Small intestine (tissue), 7 donors: Measurements from ENCODE around the gene OXCT1. TPM values are rescaled to one million over a fixed set of nuclear protein-coding genes. Genes with fewer than 3 reads are reported as not detected.
"Not testable (repeated sequence)": the region's sequence is repeated elsewhere in the genome, so short reads cannot be mapped to it uniquely, and the experiment has no call there.

Experiments
- DNase-seq, 2 donors: peaks; one replicate each; pipeline versions ENCODE4 v3.0.0 to v3.0.0-alpha.2; 2013
- FAIRE-seq: peaks from 2 replicates; lab custom pipeline; 2012; peaks lifted over from hg19 to GRCh38; lab: Jason Lieb, UNC
- H3K27ac ChIP-seq, 3 donors: one replicate each; pipeline ENCODE4 v1.5.1; 2013; ENCODE audit warnings: low read length in 2 of 3, mild to moderate bottlenecking in 2 of 3, control low read depth in 1 of 3, inconsistent platforms in 1 of 3, low read depth in 1 of 3, moderate library complexity in 1 of 3
- H3K27me3 ChIP-seq, 3 donors: one replicate each; pipeline ENCODE4 v1.6.1; 2013; ENCODE audit warnings: low read length in 3 of 3, inconsistent platforms in 1 of 3; ENCODE audit not compliant: control insufficient read depth in 3 of 3, insufficient read depth in 3 of 3
- H3K36me3 ChIP-seq, 3 donors: one replicate each; pipeline ENCODE4 v1.6.1; 2013; ENCODE audit warnings: low read length in 3 of 3, inconsistent platforms in 1 of 3, low read depth in 1 of 3, mild to moderate bottlenecking in 1 of 3, moderate library complexity in 1 of 3; ENCODE audit not compliant: control insufficient read depth in 3 of 3, insufficient read depth in 2 of 3
- H3K4me1 ChIP-seq, 3 donors: one replicate each; pipeline ENCODE4 v1.6.1; 2013; ENCODE audit warnings: low read length in 2 of 3, inconsistent platforms in 1 of 3, low read depth in 1 of 3, mild to moderate bottlenecking in 1 of 3, moderate library complexity in 1 of 3; ENCODE audit not compliant: control insufficient read depth in 3 of 3, insufficient read depth in 2 of 3
- H3K4me3 ChIP-seq, 3 donors: one replicate each; pipeline ENCODE4 v1.5.1; 2013; ENCODE audit warnings: low read length in 3 of 3, control low read depth in 1 of 3, inconsistent platforms in 1 of 3, low read depth in 1 of 3, mild to moderate bottlenecking in 1 of 3, moderate library complexity in 1 of 3
- H3K9me3 ChIP-seq, 2 donors: one replicate each; pipeline ENCODE4 v1.6.1; 2013; ENCODE audit warnings: low read depth in 1 of 2, low read length in 1 of 2; ENCODE audit not compliant: control insufficient read depth in 2 of 2, insufficient read depth in 1 of 2
- WGBS, 3 donors: extraction: QIAGEN DNeasy Blood & Tissue Kit; methylation state at CpG; one replicate each; pipeline ENCODE4 v1.1.7; 2013; 5-methylcytosine and 5-hydroxymethylcytosine counted together
- polyA plus RNA-seq, 4 donors: library from polyadenylated mRNA; stranded (reverse) in 3 of 4; unstranded in 1 of 4; fragments of 200-250 nt in 3 of 4; fragments of 120-200 nt in 1 of 4; gene quantifications; one replicate each; pipeline versions ENCODE4 v1.2.1 to v1.2.3, GENCODE V29; 2013
- donor health status: healthy with polysubstance abuse.
- donor health status: control.
- donor health status: control.
- donor health status: Bipolar disorder and iron deficiency.
- donor health status: healthy.

OXCT1 gene
- polyA plus RNA-seq, 4 donors: 2.9 to 29.8 (median 11.2) TPM

GRCh38 chr5:41762426-41762825, 107.8 kb downstream of the OXCT1 start:
- Histone ChIP-seq H3K27ac (no peak overlapping the region), H3K36me3 (no peaks in the 10 kb centered on the region), H3K4me3 (no peak overlapping the region), H3K4me1 (no peaks in the 10 kb centered on the region), H3K27me3 (no peaks in the 10 kb centered on the region), H3K9me3 (no peaks in the 10 kb centered on the region)
- no peak for FAIRE-seq
- 88 to 95% (median 94%) methylated on average over 1 of the region's 1 CpG for WGBS, 3 donors
- DNase-seq: no peak

GRCh38 chr5:41761663-41762062, 108.6 kb downstream of the OXCT1 start:
- Histone ChIP-seq H3K4me3 (no peak overlapping the region), H3K9me3 (no peaks in the 10 kb centered on the region), H3K4me1 (no peaks in the 10 kb centered on the region), H3K36me3 (peaks cover 0 to 1% (median 0%) of the 10 kb centered on the region in 3 donors), H3K27ac (no peak overlapping the region), H3K27me3 (no peaks in the 10 kb centered on the region)
- 94 to 100% (median 96%) methylated on average over 1 of the region's 1 CpG for WGBS, 3 donors
- FAIRE-seq (no peak), DNase-seq (no peak)

GRCh38 chr5:41755705-41756104, 114.5 kb downstream of the OXCT1 start:
- no peaks in the 10 kb centered on the region for H3K4me1 ChIP-seq
- no peaks in the 10 kb centered on the region for H3K27me3 ChIP-seq
- H3K9me3 ChIP-seq: no peaks in the 10 kb centered on the region
- peaks cover 0 to 3% (median 0%) of the 10 kb centered on the region in 3 donors for H3K36me3 ChIP-seq
- WGBS, 3 donors: 93 to 96% (median 93%) methylated on average over 1 of the region's 1 CpG
- DNase-seq (no peak), FAIRE-seq (no peak)
- H3K4me3 ChIP-seq: no peak overlapping the region
- H3K27ac ChIP-seq: no peak overlapping the region

- H3K36me3 ChIP-seq: peaks cover 0 to 3% (median 0%) of the 10 kb centered on the region in 3 donors
- DNase-seq (peak; percentile 6 to 39), FAIRE-seq (no peak)
- H3K27ac ChIP-seq: no peak overlapping the region
- H3K9me3 ChIP-seq: no peaks in the 10 kb centered on the region
- no peak overlapping the region for H3K4me3 ChIP-seq
- WGBS, 3 donors: 21 to 65% (median 36%) methylated on average over 2 of the region's 2 CpGs
- no peaks in the 10 kb centered on the region for H3K4me1 ChIP-seq
- H3K27me3 ChIP-seq: no peaks in the 10 kb centered on the region
Measured at GRCh38 chr5:41754857-41755256, 115.4 kb downstream of the OXCT1 start.

GRCh38 chr5:41751867-41752266, 118.4 kb downstream of the OXCT1 start:
- peaks cover 0 to 3% (median 0%) of the 10 kb centered on the region in 3 donors for H3K36me3 ChIP-seq
- no peak overlapping the region for H3K4me3 ChIP-seq
- H3K4me1 ChIP-seq: no peaks in the 10 kb centered on the region
- H3K9me3 ChIP-seq: no peaks in the 10 kb centered on the region
- FAIRE-seq: no peak
- no peaks in the 10 kb centered on the region for H3K27me3 ChIP-seq
- H3K27ac ChIP-seq: no peak overlapping the region
- DNase-seq: no peak

GRCh38 chr5:41748631-41749030, 121.6 kb downstream of the OXCT1 start:
- Histone ChIP-seq H3K4me3 (no peak overlapping the region), H3K36me3 (no peaks in the 10 kb centered on the region), H3K9me3 (no peaks in the 10 kb centered on the region), H3K27ac (no peak overlapping the region), H3K4me1 (no peaks in the 10 kb centered on the region), H3K27me3 (no peaks in the 10 kb centered on the region)
- FAIRE-seq (no peak), DNase-seq (no peak)
- 82 to 94% (median 91%) methylated on average over 2 of the region's 2 CpGs for WGBS, 3 donors

- Histone ChIP-seq H3K27me3 (no peaks in the 10 kb centered on the region), H3K4me3 (no peak overlapping the region), H3K9me3 (no peaks in the 10 kb centered on the region), H3K36me3 (no peaks in the 10 kb centered on the region), H3K27ac (no peak overlapping the region), H3K4me1 (no peaks in the 10 kb centered on the region)
- DNase-seq (no peak), FAIRE-seq (no peak)
- 90 to 100% (median 100%) methylated on average over 1 of the region's 1 CpG for WGBS, 3 donors
Measured at GRCh38 chr5:41747708-41748107, 122.5 kb downstream of the OXCT1 start.

- Histone ChIP-seq H3K27ac (no peak overlapping the region), H3K4me1 (no peaks in the 10 kb centered on the region), H3K4me3 (no peak overlapping the region), H3K27me3 (no peaks in the 10 kb centered on the region), H3K36me3 (no peaks in the 10 kb centered on the region), H3K9me3 (no peaks in the 10 kb centered on the region)
- 36 to 48% (median 40%) methylated on average over 1 of the region's 1 CpG for WGBS, 3 donors
- FAIRE-seq: no peak
- DNase-seq: peak; percentile 15 to 29
Measured at GRCh38 chr5:41747301-41747700, 122.9 kb downstream of the OXCT1 start.

- H3K4me3 ChIP-seq, H3K27ac ChIP-seq, FAIRE-seq, H3K36me3 ChIP-seq, DNase-seq, H3K9me3 ChIP-seq, H3K4me1 ChIP-seq, H3K27me3 ChIP-seq: not testable (repeated sequence)
- WGBS, 3 donors: 81 to 97% (median 93%) methylated on average over 1 of the region's 1 CpG
Measured at GRCh38 chr5:41742608-41743007, 127.6 kb downstream of the OXCT1 start.
